Stimulated activated CD8-positive, alpha-beta memory T cell treated with anti-CD3 and anti-CD28 coated beads, Interleukin-15, amount 100 ng/mL, for 24 hours (primary cell): ENCODE measurements around the gene PEX11G.

ENCODE experiments used
- DNase-seq: peaks from one replicate; pipeline ENCODE4 v3.0.0-alpha.2; 2020; ENCODE audit warnings: low read depth

The PEX11G gene

GRCh38 chr19:7488736-7489353 lies at the start of gene PEX11G:
Gene PEX11G, minus strand, starts transcription at chr19:7489035. Its CDS starts 25 bp downstream, at chr19:7489010.
- DNase-seq: peak; percentile 96

DNA sequence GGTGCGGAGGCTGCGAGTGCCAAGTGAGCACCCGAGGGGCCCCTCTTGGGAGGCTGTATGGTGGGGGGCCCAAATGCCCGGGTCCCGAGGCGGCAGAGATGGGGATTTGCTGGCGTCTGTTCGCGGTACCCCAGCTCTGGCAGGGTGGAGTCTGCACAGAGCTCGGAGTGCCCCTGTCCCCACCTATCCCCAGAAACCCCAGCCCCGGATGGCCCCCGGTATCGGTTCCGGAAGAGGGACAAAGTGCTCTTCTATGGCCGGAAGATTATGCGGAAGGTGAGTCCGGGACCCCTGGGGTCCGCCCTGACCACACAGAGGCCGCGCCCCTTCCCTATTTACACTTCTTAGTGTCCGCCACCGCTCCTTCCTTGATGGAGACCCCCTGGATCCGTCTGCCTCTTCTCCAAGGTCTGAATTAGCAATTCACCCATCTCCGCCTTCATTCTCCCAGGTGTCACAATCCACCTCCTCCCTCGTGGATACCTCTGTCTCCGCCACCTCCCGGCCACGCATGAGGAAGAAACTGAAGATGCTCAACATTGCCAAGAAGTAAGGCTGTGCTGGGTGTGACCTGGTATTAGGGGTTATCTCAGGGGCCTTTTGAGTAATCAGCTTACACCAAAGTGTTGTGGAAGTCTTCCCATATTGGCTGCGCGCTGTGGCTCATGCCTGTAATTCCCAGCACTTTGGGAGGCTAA lies 47.3 kb upstream of the PEX11G start:
- DNase-seq: no peak

DNA sequence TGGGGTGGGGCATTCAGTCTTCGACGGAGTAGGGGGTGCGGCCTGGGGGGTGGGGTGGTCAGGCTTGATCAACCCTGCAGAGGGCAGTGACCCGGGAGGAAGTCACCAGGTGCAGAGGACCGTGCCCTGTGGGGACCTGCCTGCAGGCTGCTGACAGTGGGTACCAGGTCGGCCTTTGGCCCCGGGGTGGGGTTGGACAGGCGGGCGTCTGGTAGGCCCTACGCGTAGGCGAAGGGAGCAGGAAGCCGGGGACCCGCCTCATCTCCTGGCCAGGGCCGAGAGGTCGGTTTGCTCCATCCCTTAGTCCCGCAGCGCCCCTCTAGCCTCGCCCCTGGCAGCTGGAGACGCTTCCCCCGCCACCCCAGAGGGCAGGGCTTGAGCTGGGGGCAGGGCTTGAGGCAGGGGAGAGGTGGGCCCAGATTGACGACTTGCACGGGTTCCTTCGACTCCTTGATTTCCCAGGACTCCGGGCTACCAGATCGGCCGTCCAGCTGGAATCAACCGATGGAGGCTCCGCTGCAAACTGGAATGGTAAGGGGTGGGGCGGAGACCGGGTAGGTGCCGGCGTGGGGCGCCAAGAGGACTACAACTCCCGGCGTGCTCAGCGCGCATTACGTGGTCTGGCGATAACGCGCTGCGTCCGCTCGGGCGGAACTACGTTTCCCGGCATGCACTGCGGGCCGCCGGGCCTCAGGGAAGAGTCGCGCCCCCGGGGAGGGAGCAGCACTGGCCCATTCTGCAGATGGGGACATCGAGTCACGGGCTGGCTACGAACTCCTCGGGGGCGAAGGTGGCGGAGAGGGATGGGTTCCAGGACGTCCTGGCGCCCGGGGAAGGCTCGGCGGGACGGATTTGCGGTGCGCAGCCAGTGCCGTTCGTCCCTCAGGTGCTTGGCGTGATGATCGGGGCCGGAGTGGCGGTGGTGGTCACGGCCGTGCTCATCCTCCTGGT lies 46.5 kb upstream of the PEX11G start, which contains the start of gene PNPLA6:
TSS of gene PNPLA6 (plus strand) at position 671 of the 951 bp plus-strand sequence. CDS start at position 743, 72 bp downstream.
- peak; percentile 86 for DNase-seq

GRCh38 chr19:7534531-7535046 lies 45.8 kb upstream of the PEX11G start:
- DNase-seq: no peak

GRCh38 chr19:7533925-7534480 lies 45.2 kb upstream of the PEX11G start:
- peak; percentile 50 for DNase-seq

DNA sequence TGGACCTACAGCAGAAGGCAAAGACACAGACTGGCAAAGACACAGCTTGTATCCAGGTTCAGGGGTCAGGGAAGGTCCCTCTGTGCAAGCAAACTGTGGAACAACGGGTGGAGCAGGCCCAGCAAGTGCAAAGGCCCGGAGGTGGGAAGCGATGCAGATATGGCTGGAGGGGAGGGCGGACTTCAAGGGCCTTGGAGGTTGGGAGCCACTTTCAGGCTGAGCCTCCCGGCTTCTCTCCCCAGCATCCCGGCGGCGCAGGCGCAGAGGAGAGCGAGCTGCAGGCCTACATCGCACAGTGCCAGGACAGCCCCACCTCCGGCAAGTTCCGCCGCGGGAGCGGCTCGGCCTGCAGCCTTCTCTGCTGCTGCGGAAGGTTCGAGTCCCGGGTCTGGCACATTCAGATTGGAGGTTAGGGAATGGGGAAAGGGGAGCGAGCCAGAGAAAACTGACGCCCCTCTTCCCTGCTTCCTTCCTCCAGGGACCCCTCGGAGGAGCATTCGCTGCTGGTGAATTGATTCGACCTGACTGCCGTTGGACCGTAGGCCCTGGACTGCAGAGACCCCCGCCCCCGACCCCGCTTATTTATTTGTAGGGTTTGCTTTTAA lies 44.5 kb upstream of the PEX11G start:
- DNase-seq: no peak

- DNase-seq: no peak
Measured at GRCh38 chr19:7529610-7530490, 41.0 kb upstream of the PEX11G start.

GRCh38 chr19:7529246-7529600 lies 40.4 kb upstream of the PEX11G start:
- no peak for DNase-seq

GRCh38 chr19:7528522-7529245 lies 39.8 kb upstream of the PEX11G start:
- no peak for DNase-seq

DNA sequence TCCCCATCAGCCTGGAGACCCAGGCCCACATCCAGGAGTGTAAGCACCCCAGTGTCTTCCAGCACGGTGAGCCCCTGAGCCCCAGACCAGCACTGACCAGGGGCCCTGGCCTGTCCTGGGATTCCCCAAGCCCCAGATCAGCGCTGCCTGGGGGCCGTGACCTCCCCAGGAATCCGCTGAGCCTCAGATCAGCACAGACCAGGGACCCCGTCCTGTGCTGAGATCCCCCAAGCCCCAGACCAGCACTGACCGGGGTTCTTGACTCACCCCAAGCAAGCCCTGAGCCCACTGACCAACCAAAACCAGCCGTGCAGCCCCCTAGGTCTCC lies 39.3 kb upstream of the PEX11G start:
- DNase-seq: no peak

DNA sequence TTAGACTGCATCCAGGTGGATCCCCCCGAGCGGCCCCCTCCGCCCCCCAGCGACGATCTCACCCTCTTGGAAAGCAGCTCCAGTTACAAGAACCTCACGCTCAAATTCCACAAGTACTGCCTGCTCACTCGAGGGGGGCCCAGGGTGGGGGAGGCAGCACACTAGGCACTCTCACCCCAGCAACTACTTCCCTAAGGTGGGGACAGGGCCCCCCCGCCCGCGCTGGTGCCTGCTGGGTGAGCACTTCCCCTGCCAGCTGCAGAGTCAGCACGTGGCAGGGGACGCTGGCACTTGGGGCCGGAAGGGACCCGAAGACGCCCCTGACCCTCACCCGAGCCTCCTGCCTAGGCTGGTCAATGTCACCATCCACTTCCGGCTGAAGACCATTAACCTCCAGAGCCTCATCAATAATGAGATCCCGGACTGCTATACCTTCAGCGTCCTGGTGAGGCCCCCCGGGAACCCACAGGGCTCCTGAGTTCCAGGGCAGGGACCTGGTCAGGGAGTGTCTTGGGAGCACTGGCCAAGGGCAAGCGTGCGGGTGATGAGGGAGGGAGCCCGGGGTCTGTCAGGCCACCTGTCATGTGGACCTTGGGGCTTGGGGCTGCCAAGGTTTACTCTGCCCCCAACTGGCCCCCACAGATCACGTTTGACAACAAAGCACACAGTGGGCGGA lies 38.8 kb upstream of the PEX11G start:
- DNase-seq: no peak

DNA sequence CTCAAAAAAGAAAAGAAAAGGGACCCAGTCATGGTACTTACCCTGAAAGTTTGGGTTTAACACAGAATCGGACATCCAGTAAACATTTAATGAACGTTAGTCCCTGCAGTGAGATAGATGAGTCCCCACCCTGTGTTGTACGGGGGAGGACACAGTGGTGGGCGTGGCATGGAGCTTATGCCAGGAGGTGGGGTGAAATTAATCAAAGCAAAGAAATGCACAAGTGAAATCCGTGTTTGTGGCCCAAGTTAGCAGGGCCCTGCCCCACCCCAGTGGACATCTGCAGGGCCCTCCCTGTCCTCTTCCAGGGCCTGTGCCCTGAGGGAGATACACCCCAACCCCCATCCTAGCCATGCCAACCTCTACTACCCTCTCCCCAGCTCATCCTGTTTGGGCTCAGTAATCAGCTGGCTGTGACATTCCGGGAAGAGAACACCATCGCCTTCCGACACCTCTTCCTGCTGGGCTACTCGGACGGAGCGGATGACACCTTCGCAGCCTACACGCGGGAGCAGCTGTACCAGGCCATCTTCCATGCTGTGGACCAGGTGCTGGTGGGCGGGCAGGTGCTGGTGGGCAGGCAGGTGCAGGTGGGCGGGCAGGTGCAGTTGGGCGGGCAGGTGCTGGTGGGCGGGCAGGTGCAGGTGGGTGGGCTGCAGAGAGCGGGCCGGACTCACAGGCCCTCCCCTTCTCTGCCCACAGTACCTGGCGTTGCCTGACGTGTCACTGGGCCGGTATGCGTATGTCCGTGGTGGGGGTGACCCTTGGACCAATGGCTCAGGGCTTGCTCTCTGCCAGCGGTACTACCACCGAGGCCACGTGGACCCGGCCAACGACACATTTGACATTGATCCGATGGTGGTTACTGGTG lies 37.5 kb upstream of the PEX11G start:
- DNase-seq: no peak

GRCh38 chr19:7524992-7525739 lies 36.3 kb upstream of the PEX11G start:
- no peak for DNase-seq

DNA sequence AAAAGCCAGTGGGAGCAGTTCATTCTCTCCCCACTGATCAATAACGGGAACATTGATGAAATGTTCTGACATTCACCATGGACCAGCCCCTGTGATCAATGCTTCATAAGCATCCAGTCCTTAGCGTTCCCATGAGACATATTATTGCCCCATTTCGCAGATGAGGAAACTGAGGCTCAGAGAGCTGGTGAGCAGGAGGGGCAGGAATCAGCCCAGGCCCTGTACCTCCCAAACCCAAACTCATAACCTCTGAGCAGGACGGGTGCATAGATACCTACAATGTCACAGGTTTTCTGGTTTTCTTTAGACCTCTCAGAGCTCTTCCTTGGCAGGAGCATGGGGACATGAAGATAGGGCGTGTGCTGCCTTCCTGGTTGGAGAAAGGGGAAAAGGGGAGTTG lies 35.7 kb upstream of the PEX11G start:
- no peak for DNase-seq

DNA sequence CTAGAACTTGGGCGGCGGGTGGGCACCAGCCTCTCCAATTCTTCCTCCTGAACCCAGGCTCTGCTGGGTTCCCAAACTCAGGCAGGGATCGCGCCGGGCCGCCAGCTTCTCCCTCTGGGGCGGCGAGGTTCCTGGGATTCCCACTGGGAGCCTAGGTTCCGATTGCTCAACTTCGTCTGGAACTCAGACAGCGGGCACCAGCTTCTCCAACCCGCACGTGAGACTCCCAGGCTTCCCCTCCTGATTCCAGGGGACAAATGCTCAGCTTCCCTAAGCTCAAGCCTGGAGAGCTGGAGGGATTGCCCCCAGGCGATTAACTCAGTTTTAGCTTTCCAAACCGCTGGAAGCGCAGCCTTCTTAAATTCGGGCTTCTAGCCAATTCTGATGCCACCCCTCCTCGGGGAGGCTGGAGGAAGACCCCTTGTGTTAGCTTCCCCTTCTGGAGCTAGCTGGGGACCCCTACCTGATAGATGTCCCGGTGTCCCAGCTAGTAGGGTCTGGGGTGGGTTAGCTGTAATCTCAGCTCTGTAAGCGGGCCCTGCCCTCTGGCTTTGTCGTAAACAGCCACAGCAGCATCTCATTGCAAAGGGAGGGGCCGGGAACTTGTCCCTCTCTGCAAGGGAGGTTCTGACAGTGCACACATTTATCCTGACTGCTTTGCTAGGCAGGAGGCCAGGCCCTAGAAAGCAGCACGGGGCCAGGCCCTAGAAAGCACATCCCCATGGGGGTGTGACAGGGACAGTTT lies 34.3 kb upstream of the PEX11G start:
- DNase-seq: no peak

DNA sequence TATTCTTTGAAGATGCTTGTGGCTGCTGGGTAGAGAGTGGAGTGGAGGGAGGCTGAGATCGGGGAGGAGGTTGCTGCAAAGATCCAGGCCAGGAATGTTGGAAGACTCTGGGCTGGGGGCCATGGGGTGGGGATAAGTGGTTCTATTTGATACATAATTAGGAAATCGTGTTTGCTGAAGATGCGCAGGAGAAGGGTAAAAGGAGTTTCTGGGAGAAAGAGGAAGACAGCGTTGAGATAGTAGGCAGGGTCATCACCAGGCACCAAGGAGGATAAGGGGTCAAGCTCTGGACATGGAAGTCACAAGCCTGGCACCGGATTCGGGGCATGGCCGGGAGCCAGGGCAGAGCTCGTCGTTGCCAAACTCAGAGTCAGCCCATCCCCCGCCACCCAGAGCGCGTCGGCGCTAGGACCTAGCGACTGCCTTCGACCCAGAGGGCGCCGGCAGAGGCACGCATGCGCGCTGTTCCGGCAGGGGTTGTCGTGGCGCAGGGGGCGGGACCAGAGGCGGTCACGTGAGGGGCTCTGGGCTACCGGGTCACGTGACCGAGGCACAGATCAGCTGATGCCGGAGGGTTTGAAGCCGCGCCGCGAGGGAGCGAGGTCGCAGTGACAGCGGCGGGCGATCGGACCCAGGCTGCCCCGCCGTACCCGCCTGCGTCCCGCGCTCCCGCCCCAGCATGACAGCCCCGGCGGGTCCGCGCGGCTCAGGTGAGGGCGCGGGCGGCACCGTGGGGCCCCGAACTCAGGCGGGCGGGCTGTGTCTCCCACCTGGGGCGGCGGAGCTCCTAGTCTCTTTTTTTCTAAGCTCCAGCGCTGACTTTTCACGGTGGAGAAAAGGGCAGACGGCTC lies 33.5 kb upstream of the PEX11G start, which contains the start of gene MCOLN1:
TSS of gene MCOLN1 (plus strand) at position 553 of the 851 bp plus-strand sequence. CDS start at position 680, 127 bp downstream.
- peak; percentile 99 for DNase-seq
